T-helper 2 cell treated with Interferon-gamma antibody and Interleukin-4, amounts not matched to agents 5 μg/mL and 100 μg/mL, for 36 hours (primary cell): ENCODE results near the gene PAGR1.
A peak's percentile ranks its signal among the peaks of the same experiment; 100 is the strongest.
"Not testable (repeated sequence)": the region's sequence is repeated elsewhere in the genome, so short reads cannot be mapped to it uniquely, and the experiment has no call there.

Source experiments
- DNase-seq: peaks from one replicate; pipeline ENCODE4 v3.0.0; 2021; ENCODE audit warnings: low spot score
- H3K27ac Mint-ChIP-seq: one replicate; pipeline ENCODE4 v1.8.0; 2021; ENCODE audit warnings: mild to moderate bottlenecking, mixed read lengths
- H3K27me3 Mint-ChIP-seq: one replicate; pipeline ENCODE4 v1.8.0; 2021; ENCODE audit warnings: low read depth, mixed read lengths
- H3K36me3 Mint-ChIP-seq: one replicate; pipeline ENCODE4 v1.8.0; 2021; ENCODE audit warnings: low read depth, mixed read lengths
- H3K4me1 Mint-ChIP-seq: one replicate; pipeline ENCODE4 v1.8.0; 2021; ENCODE audit warnings: low read depth, mixed read lengths
- H3K4me3 Mint-ChIP-seq: one replicate; pipeline ENCODE4 v1.8.0; 2022; ENCODE audit warnings: mild to moderate bottlenecking, moderate library complexity, mixed read lengths
- H3K9me3 Mint-ChIP-seq: one replicate; pipeline ENCODE4 v1.8.0; 2021; ENCODE audit warnings: mixed read lengths

The PAGR1 gene

GRCh38 chr16:29825145-29826044 is 9.4 kb downstream of the PAGR1 start:
- peak overlapping the region; percentile 81 for H3K27ac Mint-ChIP-seq
- no peaks in the 10 kb centered on the region for H3K9me3 Mint-ChIP-seq
- DNase-seq = peak; percentile 72
- H3K36me3 Mint-ChIP-seq = peaks cover 33% of the 10 kb centered on the region
- peak overlapping the region; percentile 58 for H3K4me3 Mint-ChIP-seq
- no peaks in the 10 kb centered on the region for H3K27me3 Mint-ChIP-seq
- H3K4me1 Mint-ChIP-seq = peaks cover 30% of the 10 kb centered on the region

- no peaks in the 10 kb centered on the region for H3K27me3 Mint-ChIP-seq
- peaks cover 30% of the 10 kb centered on the region for H3K4me1 Mint-ChIP-seq
- H3K9me3 Mint-ChIP-seq = no peaks in the 10 kb centered on the region
- peak overlapping the region; percentile 78 for H3K4me3 Mint-ChIP-seq
- H3K36me3 Mint-ChIP-seq = peaks cover 31% of the 10 kb centered on the region
- peak overlapping the region; percentile 91 for H3K27ac Mint-ChIP-seq
- DNase-seq = no peak
Observed at GRCh38 chr16:29826342-29826695, 10.4 kb downstream of the PAGR1 start.

- Mint-ChIP-seq H3K27ac (no peak overlapping the region), H3K27me3 (no peaks in the 10 kb centered on the region), H3K36me3 (peaks cover 38% of the 10 kb centered on the region), H3K9me3 (no peaks in the 10 kb centered on the region), H3K4me3 (no peak overlapping the region), H3K4me1 (peaks cover 17% of the 10 kb centered on the region)
- DNase-seq = no peak
Observed at GRCh38 chr16:29830774-29831173, 14.8 kb downstream of the PAGR1 start.

- Mint-ChIP-seq H3K27ac (no peak overlapping the region), H3K36me3 (peaks cover 41% of the 10 kb centered on the region), H3K4me3 (no peak overlapping the region), H3K27me3 (no peaks in the 10 kb centered on the region), H3K4me1 (peaks cover 10% of the 10 kb centered on the region), H3K9me3 (no peaks in the 10 kb centered on the region)
- DNase-seq = no peak
Observed at GRCh38 chr16:29831490-29831889, 15.5 kb downstream of the PAGR1 start.

DNA sequence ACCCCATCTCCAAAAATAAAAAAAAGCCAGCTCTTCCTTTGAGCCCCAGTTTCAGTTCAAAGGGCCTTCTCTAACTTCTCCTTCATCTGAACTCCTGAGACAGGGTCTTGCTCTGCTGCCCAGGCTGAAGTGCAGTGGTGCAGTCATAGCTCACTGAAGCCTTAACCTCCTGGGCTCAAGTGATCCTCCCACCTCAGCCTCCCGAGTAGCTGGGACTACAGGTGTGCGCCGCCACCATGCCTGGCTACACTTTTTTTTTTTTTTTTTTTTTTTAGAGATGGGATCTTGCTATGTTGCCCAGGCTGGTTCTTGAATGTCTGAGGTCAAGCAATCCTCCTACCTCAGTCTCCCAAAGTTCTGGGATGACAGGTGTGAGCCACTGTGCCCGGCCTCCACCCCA is 17.3 kb downstream of the PAGR1 start:
- H3K4me1 Mint-ChIP-seq, H3K9me3 Mint-ChIP-seq, H3K27ac Mint-ChIP-seq, DNase-seq, H3K4me3 Mint-ChIP-seq, H3K27me3 Mint-ChIP-seq: not testable (repeated sequence)
- peaks cover 44% of the 10 kb centered on the region for H3K36me3 Mint-ChIP-seq

GRCh38 chr16:29834079-29834478 is 18.1 kb downstream of the PAGR1 start:
- DNase-seq = no peak
- no peak overlapping the region for H3K4me3 Mint-ChIP-seq
- H3K27ac Mint-ChIP-seq = no peak overlapping the region
- H3K4me1 Mint-ChIP-seq = no peaks in the 10 kb centered on the region
- no peaks in the 10 kb centered on the region for H3K27me3 Mint-ChIP-seq
- H3K9me3 Mint-ChIP-seq = no peaks in the 10 kb centered on the region
- peaks cover 44% of the 10 kb centered on the region for H3K36me3 Mint-ChIP-seq

GRCh38 chr16:29835926-29836325 is 20.0 kb downstream of the PAGR1 start:
- DNase-seq = no peak
- no peaks in the 10 kb centered on the region for H3K9me3 Mint-ChIP-seq
- H3K4me3 Mint-ChIP-seq = no peak overlapping the region
- peaks cover 44% of the 10 kb centered on the region for H3K36me3 Mint-ChIP-seq
- H3K4me1 Mint-ChIP-seq = no peaks in the 10 kb centered on the region
- H3K27me3 Mint-ChIP-seq = no peaks in the 10 kb centered on the region
- no peak overlapping the region for H3K27ac Mint-ChIP-seq

GRCh38 chr16:29836623-29837022 is 20.7 kb downstream of the PAGR1 start:
- Mint-ChIP-seq H3K4me1 (no peaks in the 10 kb centered on the region), H3K27ac (no peak overlapping the region), H3K4me3 (no peak overlapping the region), H3K9me3 (no peaks in the 10 kb centered on the region), H3K27me3 (no peaks in the 10 kb centered on the region), H3K36me3 (peaks cover 42% of the 10 kb centered on the region)
- no peak for DNase-seq

GRCh38 chr16:29837841-29838240 is 21.9 kb downstream of the PAGR1 start:
- DNase-seq = no peak
- Mint-ChIP-seq H3K27ac (no peak overlapping the region), H3K27me3 (no peaks in the 10 kb centered on the region), H3K4me1 (no peaks in the 10 kb centered on the region), H3K36me3 (peaks cover 41% of the 10 kb centered on the region), H3K4me3 (no peak overlapping the region), H3K9me3 (no peaks in the 10 kb centered on the region)

- Mint-ChIP-seq H3K4me1 (no peaks in the 10 kb centered on the region), H3K27ac (no peak overlapping the region), H3K4me3 (no peak overlapping the region), H3K27me3 (no peaks in the 10 kb centered on the region), H3K9me3 (no peaks in the 10 kb centered on the region), H3K36me3 (peaks cover 42% of the 10 kb centered on the region)
- no peak for DNase-seq
Observed at GRCh38 chr16:29839822-29840221, 23.9 kb downstream of the PAGR1 start.

GRCh38 chr16:29840240-29840639 is 24.3 kb downstream of the PAGR1 start:
- no peak overlapping the region for H3K4me3 Mint-ChIP-seq
- H3K9me3 Mint-ChIP-seq = no peaks in the 10 kb centered on the region
- no peak overlapping the region for H3K27ac Mint-ChIP-seq
- no peaks in the 10 kb centered on the region for H3K4me1 Mint-ChIP-seq
- DNase-seq = no peak
- peaks cover 44% of the 10 kb centered on the region for H3K36me3 Mint-ChIP-seq
- no peaks in the 10 kb centered on the region for H3K27me3 Mint-ChIP-seq

DNA sequence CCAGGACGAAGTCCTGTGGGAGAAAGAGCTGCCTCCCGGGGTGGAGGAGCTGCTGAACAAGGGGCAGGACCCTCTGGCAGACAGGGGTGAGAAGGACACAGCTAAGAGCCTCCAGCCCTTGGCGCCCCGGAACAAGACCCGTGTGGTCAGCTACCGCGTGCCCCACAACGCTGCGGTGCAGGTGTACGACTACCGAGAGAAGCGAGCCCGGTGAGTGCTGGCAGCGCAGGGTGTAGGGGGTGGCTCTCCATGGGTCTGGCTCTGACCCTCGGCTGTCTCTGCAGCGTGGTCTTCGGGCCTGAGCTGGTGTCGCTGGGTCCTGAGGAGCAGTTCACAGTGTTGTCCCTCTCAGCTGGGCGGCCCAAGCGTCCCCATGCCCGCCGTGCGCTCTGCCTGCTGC is 25.7 kb downstream of the PAGR1 start:
- no peak overlapping the region for H3K4me3 Mint-ChIP-seq
- no peaks in the 10 kb centered on the region for H3K4me1 Mint-ChIP-seq
- no peak for DNase-seq
- H3K9me3 Mint-ChIP-seq = no peaks in the 10 kb centered on the region
- H3K36me3 Mint-ChIP-seq = peaks cover 46% of the 10 kb centered on the region
- no peak overlapping the region for H3K27ac Mint-ChIP-seq
- no peaks in the 10 kb centered on the region for H3K27me3 Mint-ChIP-seq

GRCh38 chr16:29842732-29843346 is 26.9 kb downstream of the PAGR1 start:
- no peaks in the 10 kb centered on the region for H3K27me3 Mint-ChIP-seq
- H3K36me3 Mint-ChIP-seq = peaks cover 44% of the 10 kb centered on the region
- no peak overlapping the region for H3K4me3 Mint-ChIP-seq
- DNase-seq = no peak
- H3K9me3 Mint-ChIP-seq = no peaks in the 10 kb centered on the region
- H3K27ac Mint-ChIP-seq = no peak overlapping the region
- H3K4me1 Mint-ChIP-seq = no peaks in the 10 kb centered on the region

- no peak overlapping the region for H3K4me3 Mint-ChIP-seq
- H3K27ac Mint-ChIP-seq = no peak overlapping the region
- peaks cover 1% of the 10 kb centered on the region for H3K4me1 Mint-ChIP-seq
- H3K27me3 Mint-ChIP-seq = no peaks in the 10 kb centered on the region
- no peaks in the 10 kb centered on the region for H3K9me3 Mint-ChIP-seq
- peaks cover 47% of the 10 kb centered on the region for H3K36me3 Mint-ChIP-seq
- no peak for DNase-seq
Observed at GRCh38 chr16:29843931-29844330, 28.0 kb downstream of the PAGR1 start.
